ENCODE data around the gene ARHGAP6. TPM values are rescaled to one million over a fixed set of nuclear protein-coding genes. Genes with fewer than 3 reads are reported as not detected.

Gene ARHGAP6
- total RNA-seq, 6 experiments from 2014 or later = 0.38 to 1.2 (median 0.78) TPM

DNA sequence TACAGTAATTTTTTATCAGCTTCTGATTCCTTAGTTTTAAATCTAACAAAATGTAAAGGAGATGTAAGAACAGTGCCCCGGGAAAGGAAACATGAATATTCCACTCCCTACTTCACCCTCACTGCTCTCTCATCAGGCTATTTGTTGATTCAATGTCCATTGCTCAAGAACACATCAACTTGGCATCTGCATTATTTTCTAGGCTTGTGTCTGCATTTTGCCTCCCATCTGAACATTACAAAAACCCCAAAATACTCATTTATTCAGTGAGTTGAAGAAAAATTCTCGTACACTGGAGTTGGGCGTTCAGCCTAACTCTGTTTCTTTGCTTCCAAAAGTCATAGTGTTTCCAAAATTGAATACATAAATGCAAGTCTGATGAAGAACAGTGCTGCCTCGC, 25.6 kb downstream of the ARHGAP6 start:
- no peak for ATAC-seq
- Histone ChIP-seq H3K9me3 (no peaks in the 10 kb centered on the region), H3K36me3 (no peaks in the 10 kb centered on the region), H3K4me1 (no peaks in the 10 kb centered on the region), H3K27ac (no peak overlapping the region), H3K27me3 (no peaks in the 10 kb centered on the region), H3K4me3 (no peak overlapping the region)
- TF ChIP-seq CTCF (IDR thresholded peaks at IDR 0.05) (no peak), POLR2A (IDR thresholded peaks at IDR 0.05) (no peak)
- no peak for DNase-seq
- 36% methylated on average over 4 of the region's 4 CpGs for WGBS (ENCODE audit: insufficient coverage, low coverage, low lambda C conversion rate, missing lambda C conversion rate)
- intact Hi-C loops (cut with DNase I) = no loop called here

- intact Hi-C loops (cut with DNase I) = no loop called here
- no peak for TF ChIP-seq POLR2A (IDR thresholded peaks at IDR 0.05)
- no peak for TF ChIP-seq CTCF (IDR thresholded peaks at IDR 0.05)
- DNase-seq = no peak
- Histone ChIP-seq H3K4me1 (no peaks in the 10 kb centered on the region), H3K27ac (no peak overlapping the region), H3K27me3 (no peaks in the 10 kb centered on the region), H3K9me3 (no peaks in the 10 kb centered on the region), H3K4me3 (no peak overlapping the region), H3K36me3 (no peaks in the 10 kb centered on the region)
- ATAC-seq = no peak
- 11% methylated on average over 1 of the region's 1 CpG for WGBS (ENCODE audit: insufficient coverage, low coverage, low lambda C conversion rate, missing lambda C conversion rate)
Measured at GRCh38 chrX:11632732-11633131, 33.0 kb downstream of the ARHGAP6 start.

GRCh38 chrX:11629593-11630211, 36.0 kb downstream of the ARHGAP6 start:
- H3K36me3 ChIP-seq = no peaks in the 10 kb centered on the region
- intact Hi-C loops (cut with DNase I) = no loop called here

GRCh38 chrX:11628399-11628798, 37.3 kb downstream of the ARHGAP6 start:
- Histone ChIP-seq H3K27ac (no peak overlapping the region), H3K4me3 (no peak overlapping the region), H3K9me3 (peaks cover 0 to 8% (median 2%) of the 10 kb centered on the region in 4 donors), H3K27me3 (no peaks in the 10 kb centered on the region), H3K4me1 (no peaks in the 10 kb centered on the region), H3K36me3 (no peaks in the 10 kb centered on the region)
- TF ChIP-seq CTCF (IDR thresholded peaks at IDR 0.05) (no peak), POLR2A (IDR thresholded peaks at IDR 0.05) (no peak)
- intact Hi-C loops (cut with DNase I) = no loop called here
- ATAC-seq = no peak
- no peak for DNase-seq
- WGBS (ENCODE audit: insufficient coverage, low coverage, low lambda C conversion rate, missing lambda C conversion rate) = 52% methylated on average over 5 of the region's 5 CpGs

More at GRCh38 chrX:11629593-11630211, 36.0 kb downstream of the ARHGAP6 start:
- no peak for DNase-seq
- no peak for ATAC-seq
- no peaks in the 10 kb centered on the region for H3K4me1 ChIP-seq
- no peak overlapping the region for H3K27ac ChIP-seq
- peaks cover 0 to 8% (median 2%) of the 10 kb centered on the region in 4 donors for H3K9me3 ChIP-seq
- 38% methylated on average over 4 of the region's 4 CpGs for WGBS (ENCODE audit: insufficient coverage, low coverage, low lambda C conversion rate, missing lambda C conversion rate)
- no peak overlapping the region for H3K4me3 ChIP-seq
- H3K27me3 ChIP-seq = no peaks in the 10 kb centered on the region
- TF ChIP-seq CTCF (IDR thresholded peaks at IDR 0.05) = no peak
- TF ChIP-seq POLR2A (IDR thresholded peaks at IDR 0.05) = no peak

DNA sequence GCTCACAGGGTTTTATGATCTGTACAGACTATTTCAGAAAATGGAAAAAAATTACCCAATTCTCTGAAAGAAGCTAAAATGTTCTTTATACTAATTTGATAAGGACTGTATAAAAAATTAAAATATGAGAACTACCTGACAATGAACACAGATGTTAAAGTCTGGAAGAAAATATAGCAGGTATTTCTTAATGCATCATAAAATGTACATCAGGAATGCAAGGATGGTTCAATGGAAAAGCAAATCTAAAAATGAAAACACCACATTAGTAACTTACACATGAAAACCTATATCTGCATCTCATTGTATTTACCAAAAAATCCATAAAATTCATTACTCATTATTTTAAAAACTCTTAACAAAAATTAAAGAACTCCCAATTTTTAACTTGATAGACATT, 39.4 kb downstream of the ARHGAP6 start:
- no peak for TF ChIP-seq CTCF (IDR thresholded peaks at IDR 0.05)
- TF ChIP-seq POLR2A (IDR thresholded peaks at IDR 0.05) = no peak
- H3K27me3 ChIP-seq = no peaks in the 10 kb centered on the region
- H3K27ac ChIP-seq = no peak overlapping the region
- no peaks in the 10 kb centered on the region for H3K36me3 ChIP-seq
- ATAC-seq (no peak), DNase-seq (no peak)
- intact Hi-C loops (cut with DNase I) = no loop called here
- no peaks in the 10 kb centered on the region for H3K4me1 ChIP-seq
- H3K4me3 ChIP-seq = no peak overlapping the region
- peaks cover 0 to 8% (median 2%) of the 10 kb centered on the region in 4 donors for H3K9me3 ChIP-seq
